ENCODE data around the gene GALE.

DNA sequence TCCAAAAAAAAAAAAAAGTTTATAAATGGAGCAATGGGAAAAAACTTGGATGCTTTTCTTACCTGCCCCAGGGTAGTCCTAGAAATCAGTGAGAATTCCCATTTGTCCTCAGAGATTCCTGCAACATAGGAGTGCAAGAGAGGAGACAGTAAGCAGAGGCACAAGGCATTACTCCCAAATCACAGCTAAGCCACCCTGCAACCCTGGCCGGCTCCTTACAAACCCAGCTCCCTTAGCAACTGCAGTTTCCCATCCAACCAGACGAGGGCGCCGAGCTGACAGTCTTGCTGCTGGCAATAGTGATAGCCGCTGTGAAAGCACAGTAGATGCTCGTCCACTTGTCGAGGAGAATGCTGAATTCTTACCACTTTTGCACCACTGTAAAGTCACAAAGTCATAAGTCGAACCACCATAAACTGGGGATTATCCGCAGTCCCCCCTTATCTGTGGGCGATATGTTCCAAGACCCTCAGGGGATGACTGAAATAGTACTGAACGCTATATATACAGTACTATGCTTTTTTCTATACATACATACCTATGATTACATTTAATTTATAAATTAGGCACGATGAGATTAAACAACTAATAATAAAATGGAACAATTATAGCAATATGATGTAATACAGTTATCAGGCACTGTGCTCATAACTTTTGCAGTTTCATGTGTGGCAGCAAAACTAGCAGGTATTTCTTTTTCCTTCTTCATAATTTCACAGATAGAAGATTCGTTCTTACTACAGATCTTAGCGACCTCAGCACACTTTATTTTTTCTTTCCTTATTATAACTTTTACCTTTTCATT, 28.3 kb downstream of the GALE start:
- TF ChIP-seq, protein P1, sequence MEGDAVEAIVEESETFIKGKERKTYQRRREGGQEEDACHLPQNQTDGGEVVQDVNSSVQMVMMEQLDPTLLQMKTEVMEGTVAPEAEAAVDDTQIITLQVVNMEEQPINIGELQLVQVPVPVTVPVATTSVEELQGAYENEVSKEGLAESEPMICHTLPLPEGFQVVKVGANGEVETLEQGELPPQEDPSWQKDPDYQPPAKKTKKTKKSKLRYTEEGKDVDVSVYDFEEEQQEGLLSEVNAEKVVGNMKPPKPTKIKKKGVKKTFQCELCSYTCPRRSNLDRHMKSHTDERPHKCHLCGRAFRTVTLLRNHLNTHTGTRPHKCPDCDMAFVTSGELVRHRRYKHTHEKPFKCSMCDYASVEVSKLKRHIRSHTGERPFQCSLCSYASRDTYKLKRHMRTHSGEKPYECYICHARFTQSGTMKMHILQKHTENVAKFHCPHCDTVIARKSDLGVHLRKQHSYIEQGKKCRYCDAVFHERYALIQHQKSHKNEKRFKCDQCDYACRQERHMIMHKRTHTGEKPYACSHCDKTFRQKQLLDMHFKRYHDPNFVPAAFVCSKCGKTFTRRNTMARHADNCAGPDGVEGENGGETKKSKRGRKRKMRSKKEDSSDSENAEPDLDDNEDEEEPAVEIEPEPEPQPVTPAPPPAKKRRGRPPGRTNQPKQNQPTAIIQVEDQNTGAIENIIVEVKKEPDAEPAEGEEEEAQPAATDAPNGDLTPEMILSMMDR (IDR thresholded peaks at IDR 0.05), result peak; percentile 97
- no peak for TF ChIP-seq ZFX (IDR thresholded peaks at IDR 0.05; ENCODE audit: borderline replicate concordance)
